GM12873 (cell line): Measurements from ENCODE around the gene NTNG2.

Source experiments
- CTCF ChIP-seq: IDR thresholded peaks from 2 replicates; pipeline ENCODE4 v1.5.1; 2012; ENCODE audit warnings: low read depth, mild to moderate bottlenecking, moderate library complexity, low read length, control low read depth; ENCODE audit not compliant: insufficient read depth; ENCODE audit errors: missing control alignments

NTNG2 gene

GRCh38 chr9:132221941-132222340, 60.1 kb downstream of the NTNG2 start:
- no peak for TF ChIP-seq CTCF

GRCh38 chr9:132224645-132225044, 62.8 kb downstream of the NTNG2 start:
- TF ChIP-seq CTCF: no peak

- no peak for TF ChIP-seq CTCF
Measured at GRCh38 chr9:132226571-132227430, 64.9 kb downstream of the NTNG2 start.

GRCh38 chr9:132228062-132228461, 66.2 kb downstream of the NTNG2 start:
- no peak for TF ChIP-seq CTCF

GRCh38 chr9:132230605-132231004, 68.7 kb downstream of the NTNG2 start:
- TF ChIP-seq CTCF: no peak

GRCh38 chr9:132231019-132231701, 69.3 kb downstream of the NTNG2 start:
- no peak for TF ChIP-seq CTCF

- TF ChIP-seq CTCF: no peak
Measured at GRCh38 chr9:132232522-132232921, 70.7 kb downstream of the NTNG2 start.
